GM18951 (cell line): ENCODE measurements around the gene ZNF521.

Experiments
- POLR2A ChIP-seq: IDR thresholded peaks from 4 replicates; pipeline ENCODE4 v1.6.1; 2011; ENCODE audit warnings: mild to moderate bottlenecking; ENCODE audit not compliant: insufficient read length, insufficient read depth; ENCODE audit errors: extremely low read depth
- in situ Hi-C: fragments of 300-500 bp; cut with MboI; formaldehyde crosslinking; loops from one replicate; pipeline ENCODE4 v1.12.0; 2022; ENCODE audit warnings: low sequenced_read_pairs, mixed read lengths, inconsistent platforms; ENCODE audit not compliant: unreplicated experiment

The ZNF521 gene

GRCh38 chr18:25349926-25350487, 2.0 kb downstream of the ZNF521 start:
- in situ Hi-C loops = no loop called here
- no peak for TF ChIP-seq POLR2A

DNA sequence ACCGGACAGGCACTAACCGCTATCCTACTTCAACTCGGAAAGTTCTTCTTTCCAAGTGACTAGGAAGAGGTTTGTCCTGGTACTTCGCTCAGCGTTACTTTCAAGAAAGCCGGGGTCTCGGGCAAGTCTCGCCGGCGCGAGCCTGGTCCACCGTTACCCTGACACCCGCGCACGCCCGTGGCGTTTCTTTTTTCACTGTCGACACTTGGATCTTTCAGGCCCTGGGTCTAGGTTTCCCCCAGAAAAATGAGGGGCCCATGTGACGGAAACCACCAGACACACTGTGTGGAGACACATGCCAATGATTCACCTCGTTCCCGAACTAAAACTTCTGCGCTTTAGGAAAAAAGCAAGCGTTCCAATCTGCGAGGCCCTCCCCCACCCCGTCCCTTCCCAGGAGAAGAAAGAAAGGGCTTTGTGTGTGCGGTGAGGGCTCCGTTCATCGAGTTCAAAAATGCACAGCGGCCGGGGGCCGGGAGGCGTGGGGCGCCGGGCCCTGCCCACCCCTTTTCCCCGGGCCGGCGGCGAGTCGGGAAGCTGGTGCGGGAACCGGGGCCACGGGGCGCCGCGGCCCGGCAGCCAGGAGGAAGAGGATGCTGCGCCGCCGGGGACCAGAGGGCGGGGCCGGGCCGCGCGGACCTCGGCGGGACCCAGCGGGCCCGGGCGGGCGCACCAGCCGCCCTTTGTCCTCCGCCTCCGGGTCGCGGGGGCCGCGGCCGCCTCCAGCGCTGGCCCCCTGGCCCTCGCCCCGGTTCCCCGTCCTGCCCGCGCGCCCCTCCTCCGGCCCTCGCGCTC, 2.6 kb downstream of the ZNF521 start:
- in situ Hi-C loops = no loop called here

GRCh38 chr18:25348386-25349130, 3.4 kb downstream of the ZNF521 start:
- in situ Hi-C loops = no loop called here
- no peak for TF ChIP-seq POLR2A

More for the DNA sequence above, 2.6 kb downstream of the ZNF521 start:
- TF ChIP-seq POLR2A = no peak

DNA sequence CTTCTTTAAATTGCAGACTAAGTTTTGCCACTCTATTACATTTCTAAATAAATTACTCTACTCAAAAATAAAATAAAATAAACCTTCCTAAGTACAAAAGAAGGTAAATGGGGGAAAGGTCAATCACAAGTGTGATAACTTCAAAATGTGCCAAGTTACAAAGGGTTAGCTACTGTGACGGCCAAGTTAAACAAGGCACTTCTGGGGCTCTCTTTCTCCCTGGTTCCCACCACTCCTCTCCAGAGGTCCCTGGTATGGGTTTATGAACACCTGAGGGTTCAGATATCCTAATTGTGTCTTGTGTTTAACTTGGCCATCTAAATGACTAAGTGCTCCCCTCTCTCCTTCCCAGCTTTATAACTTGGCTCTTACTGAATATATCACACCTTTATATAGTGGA, 5.4 kb downstream of the ZNF521 start:
- no peak for TF ChIP-seq POLR2A
- in situ Hi-C loops = no loop called here

GRCh38 chr18:25345081-25345866, 6.7 kb downstream of the ZNF521 start:
- in situ Hi-C loops = no loop called here
- TF ChIP-seq POLR2A = no peak

- in situ Hi-C loops = no loop called here
- no peak for TF ChIP-seq POLR2A
These were observed 10.1 kb downstream of the ZNF521 start for GRCh38 chr18:25341831-25342230.

GRCh38 chr18:25340762-25341161, 11.2 kb downstream of the ZNF521 start:
- TF ChIP-seq POLR2A = no peak

GRCh38 chr18:25335676-25336075, 16.3 kb downstream of the ZNF521 start:
- no peak for TF ChIP-seq POLR2A

More at GRCh38 chr18:25340762-25341161, 11.2 kb downstream of the ZNF521 start:
- in situ Hi-C loops = no loop called here

DNA sequence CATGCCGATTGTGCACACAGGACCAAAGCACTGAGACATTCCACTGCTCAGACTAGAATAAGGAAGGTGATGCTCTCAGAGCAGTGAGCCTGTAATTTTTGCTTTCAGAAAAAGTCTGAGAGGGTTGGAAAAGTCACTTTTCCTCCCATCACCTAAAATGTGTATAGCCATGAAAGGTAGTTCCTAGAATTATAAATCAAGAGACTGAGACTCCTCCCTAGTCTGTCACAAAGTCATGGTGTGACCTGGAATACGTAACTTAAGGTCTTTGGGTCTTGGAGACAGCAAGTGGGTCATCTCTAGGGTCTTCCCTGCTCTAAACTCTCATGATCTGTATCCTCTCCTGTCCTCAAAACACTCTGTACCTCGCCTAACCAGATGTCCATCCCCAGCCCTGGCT, 16.9 kb downstream of the ZNF521 start:
- in situ Hi-C loops = no loop called here
- TF ChIP-seq POLR2A = no peak

More at GRCh38 chr18:25335676-25336075, 16.3 kb downstream of the ZNF521 start:
- in situ Hi-C loops = no loop called here

- no peak for TF ChIP-seq POLR2A
- in situ Hi-C loops = no loop called here
These were observed 17.4 kb downstream of the ZNF521 start for GRCh38 chr18:25334588-25334987.

GRCh38 chr18:25332002-25332401, 20.0 kb downstream of the ZNF521 start:
- in situ Hi-C loops = no loop called here
- no peak for TF ChIP-seq POLR2A

- TF ChIP-seq POLR2A = no peak
- in situ Hi-C loops = no loop called here
These were observed 22.2 kb downstream of the ZNF521 start for GRCh38 chr18:25329783-25330182.

DNA sequence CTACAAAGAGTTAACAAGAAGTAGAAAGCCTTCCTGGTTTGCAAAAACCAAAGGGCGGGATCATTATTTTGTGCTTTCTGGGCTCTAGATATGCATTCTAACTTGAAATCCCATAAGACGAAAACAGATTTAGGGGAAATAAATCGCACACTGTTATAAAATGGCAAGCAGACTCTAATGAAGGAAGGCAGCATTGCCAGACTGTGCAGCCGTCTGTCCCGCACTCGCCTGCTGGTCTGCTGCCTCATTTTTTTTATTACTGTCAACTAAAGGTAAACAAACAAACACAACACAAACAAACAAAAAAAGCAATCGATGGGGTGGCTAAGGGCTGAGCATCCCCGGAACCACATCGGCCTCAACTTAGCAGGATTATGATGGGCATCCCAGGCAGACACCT, 24.4 kb downstream of the ZNF521 start:
- in situ Hi-C loops = no loop called here
- TF ChIP-seq POLR2A = no peak
